Measurements from ENCODE around the gene ABHD17B.

- TF ChIP-seq CTCF (IDR thresholded peaks at IDR 0.05) (no peak), POLR2A (IDR thresholded peaks at IDR 0.05) (no peak)
These were observed 929 bp upstream of the ABHD17B start for GRCh38 chr9:71911908-71912335.

All from breast epithelium (tissue), 3 donors.